CD14-positive monocyte (primary cell): ENCODE results near the gene KLK7. TPM values are rescaled to one million over a fixed set of nuclear protein-coding genes. Genes with fewer than 3 reads are reported as not detected.

ENCODE experiments used
- DNase-seq, 3 donors: peaks; one replicate each; pipeline ENCODE4 v3.0.0-alpha.2; 2011 to 2022
- H2AFZ ChIP-seq: 2 replicates; pipeline ENCODE4 v1.6.0; 2012; ENCODE audit warnings: mild to moderate bottlenecking, low read depth, low read length, inconsistent platforms; ENCODE audit not compliant: insufficient read depth, poor library complexity, severe bottlenecking
- H3K27ac ChIP-seq, 2 donors: 1 replicate in 1 of 2; 2 replicates in 1 of 2; pipeline ENCODE4 v1.5.1; 2012 to 2013; ENCODE audit warnings: low read length in 2 of 2, control low read depth in 1 of 2, inconsistent platforms in 1 of 2, low read depth in 1 of 2, mild to moderate bottlenecking in 1 of 2
- H3K27me3 ChIP-seq, 2 donors: one replicate each; pipeline versions ENCODE4 v1.6.0 to v1.6.1; 2011 to 2013; ENCODE audit warnings: low read length in 2 of 2; ENCODE audit not compliant: control insufficient read depth in 2 of 2, insufficient read depth in 2 of 2
- H3K36me3 ChIP-seq, 2 donors: replicated peaks in 1 of 2; 1 replicate in 1 of 2; 2 replicates in 1 of 2; pipeline versions ENCODE4 v1.5.1 to v1.6.1; 2012 to 2013; ENCODE audit warnings: low read length in 2 of 2, control low read depth in 1 of 2, inconsistent platforms in 1 of 2, mild to moderate bottlenecking in 1 of 2; ENCODE audit not compliant: insufficient read depth in 2 of 2, control insufficient read depth in 1 of 2
- H3K4me1 ChIP-seq, 2 donors: 1 replicate in 1 of 2; 2 replicates in 1 of 2; pipeline versions ENCODE4 v1.5.1 to v1.6.1; 2012 to 2013; ENCODE audit warnings: low read length in 2 of 2, control low read depth in 1 of 2, inconsistent platforms in 1 of 2, mild to moderate bottlenecking in 1 of 2, moderate library complexity in 1 of 2; ENCODE audit not compliant: insufficient read depth in 2 of 2, control insufficient read depth in 1 of 2
- H3K4me2 ChIP-seq: replicated peaks from 2 replicates; pipeline ENCODE3; 2012; ENCODE audit warnings: low read length, moderate library complexity, mild to moderate bottlenecking; ENCODE audit not compliant: poor library complexity, severe bottlenecking; ENCODE audit errors: extremely low read depth
- H3K4me3 ChIP-seq, 3 experiments: fragments of 200-600 bp in 1 of 3; sonication (generic) in 1 of 3; replicated peaks in 1 of 3; 1 replicate in 2 of 3; 2 replicates in 1 of 3; pipeline ENCODE4 v1.5.1; 2011 to 2013; ENCODE audit warnings: low read length in 3 of 3, mild to moderate bottlenecking in 3 of 3, control low read depth in 2 of 3, low read depth in 2 of 3, inconsistent platforms in 1 of 3, moderate library complexity in 1 of 3
- H3K79me2 ChIP-seq: 2 replicates; pipeline ENCODE4 v1.6.0; 2012; ENCODE audit warnings: mild to moderate bottlenecking, control low read depth, inconsistent platforms, low read length, moderate library complexity; ENCODE audit not compliant: insufficient read depth
- H3K9ac ChIP-seq: 2 replicates; pipeline ENCODE4 v1.6.0; 2017; ENCODE audit warnings: low read length, mild to moderate bottlenecking; ENCODE audit not compliant: insufficient read depth, poor library complexity, severe bottlenecking
- H3K9me3 ChIP-seq, 2 donors: replicated peaks in 1 of 2; 1 replicate in 1 of 2; 2 replicates in 1 of 2; pipeline versions ENCODE4 v1.5.1 to v1.6.1; 2012 to 2013; ENCODE audit warnings: low read length in 2 of 2, control low read depth in 1 of 2; ENCODE audit not compliant: control insufficient read depth in 1 of 2, insufficient read depth in 1 of 2
- H4K20me1 ChIP-seq: 2 replicates; pipeline ENCODE4 v1.6.0; 2012; ENCODE audit warnings: mild to moderate bottlenecking, low read length, control low read depth, moderate library complexity; ENCODE audit not compliant: insufficient read depth
- H3K27ac Mint-ChIP-seq, 7 donors: one replicate each; pipeline ENCODE4 v1.8.0; 2020; ENCODE audit warnings: mild to moderate bottlenecking in 7 of 7, mixed read lengths in 7 of 7, moderate library complexity in 6 of 7, inconsistent platforms in 2 of 7
- H3K27me3 Mint-ChIP-seq, 3 donors: one replicate each; pipeline ENCODE4 v1.8.0; 2021 to 2022; ENCODE audit warnings: low read depth in 3 of 3, mild to moderate bottlenecking in 3 of 3, mixed read lengths in 3 of 3, moderate library complexity in 3 of 3, inconsistent platforms in 1 of 3
- H3K36me3 Mint-ChIP-seq, 2 donors: one replicate each; pipeline ENCODE4 v1.8.0; 2020; ENCODE audit warnings: mixed read lengths in 2 of 2, inconsistent platforms in 1 of 2, mild to moderate bottlenecking in 1 of 2
- H3K4me1 Mint-ChIP-seq: one replicate; pipeline ENCODE4 v1.8.0; 2020; ENCODE audit warnings: mild to moderate bottlenecking, mixed read lengths
- H3K4me3 Mint-ChIP-seq, 2 donors: one replicate each; pipeline ENCODE4 v1.8.0; 2020; ENCODE audit warnings: mild to moderate bottlenecking in 2 of 2, mixed read lengths in 2 of 2, moderate library complexity in 1 of 2
- H3K9me3 Mint-ChIP-seq, 7 donors: one replicate each; pipeline ENCODE4 v1.8.0; 2020 to 2022; ENCODE audit warnings: mixed read lengths in 7 of 7, mild to moderate bottlenecking in 6 of 7, moderate library complexity in 6 of 7, inconsistent platforms in 2 of 7
- CTCF ChIP-seq: fragments of 200-600 bp; IDR thresholded peaks from one replicate; pipeline ENCODE4 v1.8.0; 2022; ENCODE audit warnings: antibody characterized with exemption, mild to moderate bottlenecking
- WGBS: methylation state at CpG from one replicate; pipeline ENCODE4 v1.1.5; 2013; ENCODE audit warnings: missing lambda C conversion rate; ENCODE audit not compliant: insufficient coverage; 5-methylcytosine and 5-hydroxymethylcytosine counted together
- intact Hi-C, 2 donors: fragments of 100-400 bp; cut with micrococcal nuclease; formaldehyde crosslinking; loops; one replicate each; pipeline versions ENCODE4 v1.15.0 to v1.15.1; 2023
- polyA plus RNA-seq, 3 donors: library from polyadenylated mRNA; depleted of rRNA in 1 of 3; unstranded in 2 of 3; stranded (reverse) in 1 of 3; fragments of 300-500 nt in 2 of 3; fragments of >200 nt in 1 of 3; fragmentation: Illumina TruSeq in 2 of 3; gene quantifications; 1 replicate in 2 of 3; 2 replicates in 1 of 3; pipeline ENCODE4 v1.2.3, GENCODE V29; 2012 to 2021

Gene KLK7
- polyA plus RNA-seq, 3 donors = not detected

- H3K9ac ChIP-seq = no peak within 1 kb of the TSS
- no peak within 1 kb of the TSS for H3K27ac ChIP-seq
- no peak for TF ChIP-seq CTCF
- Mint-ChIP-seq H3K27ac (peak within 1 kb of the TSS in 1 of 7 donors; percentile 1), H3K36me3 (peaks cover 0 to 12% of the 10 kb centered on the region in 2 donors), H3K27me3 (peaks cover 62 to 81% (median 68%) of the 10 kb centered on the region in 3 donors), H3K4me3 (peak within 1 kb of the TSS; percentile 83 to 95), H3K9me3 (peaks cover 6 to 23% (median 17%) of the 10 kb centered on the region in 7 donors), H3K4me1 (peaks cover 34% of the 10 kb centered on the region)
- peak within 1 kb of the TSS; percentile 57 for H2AFZ ChIP-seq
- peak within 1 kb of the TSS; percentile 63 for H3K4me2 ChIP-seq
- intact Hi-C loops = loop anchor here in 1 of 2 donors (5.0 kb wide), 1 partner anchor 153 kb away; no protein-coding TSS in a partner anchor
- peaks cover 24 to 26% of the 10 kb centered on the region in 2 donors for H3K4me1 ChIP-seq
- peak in 1 of 3 donors; percentile 0 for DNase-seq
- 72% methylated on average over 2 of the region's 14 CpGs for WGBS
- peaks cover 19 to 55% of the 10 kb centered on the region in 2 donors for H3K27me3 ChIP-seq
- peak within 1 kb of the TSS in 2 of 3 experiments; percentile 35 to 43 for H3K4me3 ChIP-seq
- no peaks in the 10 kb centered on the region for H3K79me2 ChIP-seq
- no peaks in the 10 kb centered on the region for H4K20me1 ChIP-seq
- peaks cover 0 to 28% of the 10 kb centered on the region in 2 donors for H3K9me3 ChIP-seq
- no peaks in the 10 kb centered on the region for H3K36me3 ChIP-seq
Observed at GRCh38 chr19:51019544-51019925, 35.8 kb upstream of the KLK7 start, which contains the start of gene KLK10. Gene KLK10 (minus strand): TSS chr19:51019709. CDS start chr19:51019130, 579 bp downstream.

- Mint-ChIP-seq H3K4me3 (peak overlapping the region; percentile 83 to 95), H3K27me3 (peaks cover 62 to 79% (median 71%) of the 10 kb centered on the region in 3 donors), H3K4me1 (peaks cover 34% of the 10 kb centered on the region), H3K36me3 (peaks cover 0 to 12% of the 10 kb centered on the region in 2 donors), H3K27ac (no peak overlapping the region), H3K9me3 (peaks cover 6 to 23% (median 17%) of the 10 kb centered on the region in 7 donors)
- no peak for TF ChIP-seq CTCF
- peaks cover 19 to 55% of the 10 kb centered on the region in 2 donors for H3K27me3 ChIP-seq
- H3K4me3 ChIP-seq = peak overlapping the region in 2 of 3 experiments; percentile 35 to 43
- H3K9ac ChIP-seq = no peak overlapping the region
- H3K4me1 ChIP-seq = peaks cover 24 to 26% of the 10 kb centered on the region in 2 donors
- DNase-seq = no peak
- no peaks in the 10 kb centered on the region for H4K20me1 ChIP-seq
- no peaks in the 10 kb centered on the region for H3K36me3 ChIP-seq
- intact Hi-C loops = loop anchor here in 1 of 2 donors (5.0 kb wide), 1 partner anchor 153 kb away; no protein-coding TSS in a partner anchor
- peaks cover 0 to 28% of the 10 kb centered on the region in 2 donors for H3K9me3 ChIP-seq
- peak overlapping the region; percentile 63 for H3K4me2 ChIP-seq
- peak overlapping the region; percentile 57 for H2AFZ ChIP-seq
- no peaks in the 10 kb centered on the region for H3K79me2 ChIP-seq
- no peak overlapping the region for H3K27ac ChIP-seq
- WGBS = 1% methylated on average over 32 of the region's 68 CpGs
Observed at GRCh38 chr19:51018745-51019543, 35.2 kb upstream of the KLK7 start.
